Measurements from ENCODE around the gene SLC12A4.
"Not testable (repeated sequence)": the region's sequence is repeated elsewhere in the genome, so short reads cannot be mapped to it uniquely, and the experiment has no call there.

Gene SLC12A4

DNA sequence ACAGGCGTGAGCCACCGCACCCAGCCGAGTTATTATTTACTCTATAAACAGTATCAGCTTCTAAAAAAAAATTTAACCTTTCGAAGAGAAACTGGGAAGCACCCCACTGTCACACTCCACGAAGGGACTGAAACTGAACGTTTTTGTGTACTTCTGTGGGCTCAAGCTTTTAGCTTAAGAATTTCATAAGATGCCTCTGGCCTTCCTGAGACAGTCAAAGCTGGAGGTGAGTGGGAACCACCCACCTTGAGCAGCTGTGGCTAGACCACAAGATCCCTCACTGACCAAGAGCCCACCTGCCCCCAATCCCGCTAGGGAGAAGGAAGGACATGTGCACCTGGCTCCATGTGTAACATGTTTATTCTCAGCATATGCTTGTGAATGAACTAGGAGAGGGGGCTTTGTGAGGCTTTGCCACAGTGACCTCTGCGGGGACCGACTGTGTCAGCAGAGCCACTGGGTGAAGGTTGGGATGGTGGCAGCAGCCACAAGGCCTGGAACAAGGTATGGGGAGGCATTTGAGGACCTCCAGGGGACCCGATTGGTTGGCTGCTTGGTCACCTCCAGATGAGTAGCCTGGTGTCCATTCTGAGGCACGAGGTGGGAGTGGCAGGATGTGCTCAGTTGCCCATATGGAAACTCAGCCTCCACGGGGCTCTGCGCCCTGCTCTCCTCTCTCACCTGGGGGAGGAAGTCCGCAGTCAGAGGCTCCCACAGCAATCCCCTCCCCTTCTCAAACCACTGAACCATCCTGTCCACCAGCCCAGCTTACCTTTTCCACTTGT lies 7.1 kb upstream of the SLC12A4 start:
- peak; percentile 64 for DNase-seq (ENCODE audit: low spot score)
- TF ChIP-seq, protein P1, sequence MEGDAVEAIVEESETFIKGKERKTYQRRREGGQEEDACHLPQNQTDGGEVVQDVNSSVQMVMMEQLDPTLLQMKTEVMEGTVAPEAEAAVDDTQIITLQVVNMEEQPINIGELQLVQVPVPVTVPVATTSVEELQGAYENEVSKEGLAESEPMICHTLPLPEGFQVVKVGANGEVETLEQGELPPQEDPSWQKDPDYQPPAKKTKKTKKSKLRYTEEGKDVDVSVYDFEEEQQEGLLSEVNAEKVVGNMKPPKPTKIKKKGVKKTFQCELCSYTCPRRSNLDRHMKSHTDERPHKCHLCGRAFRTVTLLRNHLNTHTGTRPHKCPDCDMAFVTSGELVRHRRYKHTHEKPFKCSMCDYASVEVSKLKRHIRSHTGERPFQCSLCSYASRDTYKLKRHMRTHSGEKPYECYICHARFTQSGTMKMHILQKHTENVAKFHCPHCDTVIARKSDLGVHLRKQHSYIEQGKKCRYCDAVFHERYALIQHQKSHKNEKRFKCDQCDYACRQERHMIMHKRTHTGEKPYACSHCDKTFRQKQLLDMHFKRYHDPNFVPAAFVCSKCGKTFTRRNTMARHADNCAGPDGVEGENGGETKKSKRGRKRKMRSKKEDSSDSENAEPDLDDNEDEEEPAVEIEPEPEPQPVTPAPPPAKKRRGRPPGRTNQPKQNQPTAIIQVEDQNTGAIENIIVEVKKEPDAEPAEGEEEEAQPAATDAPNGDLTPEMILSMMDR (IDR thresholded peaks at IDR 0.05; ENCODE audit: extremely low read depth, missing control alignments): no peak

DNA sequence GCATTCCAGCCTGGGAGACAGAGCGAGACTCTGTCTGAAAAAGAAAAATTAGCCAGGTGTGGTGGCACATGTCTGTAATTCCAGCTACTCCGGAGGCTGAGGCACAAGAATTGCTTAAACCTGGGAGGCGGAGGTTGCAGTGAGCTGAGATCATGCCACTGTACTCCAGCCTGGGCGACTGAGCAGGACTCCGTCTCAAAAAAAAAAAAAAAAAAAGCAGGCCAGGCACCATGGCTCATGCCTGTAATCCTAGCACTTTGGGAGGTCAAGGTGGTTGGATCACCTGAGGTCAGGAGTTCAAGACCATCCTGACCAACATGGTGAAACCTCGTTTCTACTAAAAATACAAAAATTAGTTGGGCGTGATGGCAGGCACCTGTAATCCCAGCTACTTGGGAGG lies 3.8 kb upstream of the SLC12A4 start:
- not testable (repeated sequence) for DNase-seq (ENCODE audit: low spot score)

DNA sequence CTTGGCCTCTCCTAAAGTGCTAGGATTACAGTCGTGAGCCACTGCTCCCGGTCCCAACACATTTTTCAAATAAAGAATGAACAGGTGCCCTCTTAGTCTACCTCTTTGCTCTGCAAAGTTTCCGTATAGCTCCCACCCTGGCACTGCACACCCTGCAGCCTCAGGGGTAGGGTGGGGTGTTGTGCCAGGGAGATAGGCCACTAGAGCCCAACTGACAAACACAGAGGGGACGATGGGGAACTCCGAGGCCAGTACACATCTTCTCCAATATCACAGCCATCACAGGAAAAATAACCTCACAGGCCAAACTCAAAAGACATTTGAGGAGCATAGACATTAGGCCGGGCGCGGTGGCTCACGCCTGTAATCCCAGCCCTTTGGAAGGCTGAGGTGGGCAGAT lies 2.7 kb upstream of the SLC12A4 start:
- DNase-seq (ENCODE audit: low spot score): no peak
- TF ChIP-seq, protein P1 (IDR thresholded peaks at IDR 0.05; ENCODE audit: extremely low read depth, missing control alignments): no peak

DNA sequence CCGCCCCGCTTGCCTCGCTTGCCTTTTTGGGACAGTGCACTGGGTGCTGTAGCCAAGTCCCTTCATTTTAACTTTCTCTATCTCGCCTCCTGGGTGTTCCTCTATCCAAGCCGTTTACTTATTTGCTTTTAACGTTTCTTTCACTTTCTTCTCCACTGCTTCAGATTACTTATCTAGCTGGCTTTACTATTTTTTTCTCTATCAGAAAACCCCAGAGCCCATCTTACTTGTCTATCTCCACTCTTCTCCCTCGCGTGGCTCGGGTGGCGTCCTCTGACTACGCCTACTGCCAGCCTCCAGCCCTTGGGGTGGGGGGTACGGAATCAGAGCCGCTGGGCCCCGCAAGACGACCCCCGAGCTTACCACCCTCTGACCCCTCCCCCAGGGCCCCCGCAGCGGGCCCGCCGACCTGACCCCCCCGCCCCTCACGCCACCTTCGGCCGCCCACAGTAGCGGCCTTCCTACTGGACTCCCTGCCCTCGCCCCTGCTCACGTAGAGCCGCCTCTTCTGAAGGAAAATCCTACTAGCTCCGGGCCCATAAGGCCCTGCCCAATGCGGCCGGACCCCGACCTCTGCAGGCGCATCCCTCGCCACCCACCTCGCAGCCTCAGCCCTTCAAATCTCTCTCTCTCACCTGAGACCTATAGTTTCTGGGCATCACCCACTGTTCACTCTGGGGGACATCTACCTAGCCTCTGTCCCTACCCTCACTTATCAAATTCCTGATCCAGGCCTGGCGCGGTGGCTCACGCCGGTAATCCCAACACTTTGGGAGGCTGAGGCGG lies 1.0 kb upstream of the SLC12A4 start:
- TF ChIP-seq, protein P1 (IDR thresholded peaks at IDR 0.05; ENCODE audit: extremely low read depth, missing control alignments): no peak
- peak; percentile 71 for DNase-seq (ENCODE audit: low spot score)

DNA sequence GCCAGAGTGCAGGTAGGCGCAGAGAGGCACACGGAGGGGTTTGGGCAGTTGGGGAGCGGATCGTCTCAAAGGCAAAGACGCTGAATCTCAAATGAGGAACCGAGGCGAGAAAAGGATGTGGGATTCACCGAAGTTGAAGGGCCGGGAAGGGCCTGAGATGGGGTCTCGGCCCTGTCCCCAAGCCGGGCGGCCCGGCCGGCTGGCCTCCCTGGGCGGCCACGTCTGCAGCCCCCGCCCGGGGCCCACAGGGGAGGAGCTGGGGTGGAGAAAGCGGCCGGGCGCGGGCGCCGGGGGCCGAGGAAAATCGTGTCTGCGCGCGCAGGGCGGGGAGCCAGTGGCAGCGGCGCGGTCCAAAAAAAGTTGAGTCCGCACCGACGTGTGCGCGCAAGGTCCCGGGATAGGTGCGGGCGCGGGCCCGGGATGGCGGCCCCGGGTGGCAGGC lies 458 bp downstream of the SLC12A4 start:
- TF ChIP-seq, protein P1 (IDR thresholded peaks at IDR 0.05; ENCODE audit: extremely low read depth, missing control alignments): no peak
- DNase-seq (ENCODE audit: low spot score): peak; percentile 79

DNA sequence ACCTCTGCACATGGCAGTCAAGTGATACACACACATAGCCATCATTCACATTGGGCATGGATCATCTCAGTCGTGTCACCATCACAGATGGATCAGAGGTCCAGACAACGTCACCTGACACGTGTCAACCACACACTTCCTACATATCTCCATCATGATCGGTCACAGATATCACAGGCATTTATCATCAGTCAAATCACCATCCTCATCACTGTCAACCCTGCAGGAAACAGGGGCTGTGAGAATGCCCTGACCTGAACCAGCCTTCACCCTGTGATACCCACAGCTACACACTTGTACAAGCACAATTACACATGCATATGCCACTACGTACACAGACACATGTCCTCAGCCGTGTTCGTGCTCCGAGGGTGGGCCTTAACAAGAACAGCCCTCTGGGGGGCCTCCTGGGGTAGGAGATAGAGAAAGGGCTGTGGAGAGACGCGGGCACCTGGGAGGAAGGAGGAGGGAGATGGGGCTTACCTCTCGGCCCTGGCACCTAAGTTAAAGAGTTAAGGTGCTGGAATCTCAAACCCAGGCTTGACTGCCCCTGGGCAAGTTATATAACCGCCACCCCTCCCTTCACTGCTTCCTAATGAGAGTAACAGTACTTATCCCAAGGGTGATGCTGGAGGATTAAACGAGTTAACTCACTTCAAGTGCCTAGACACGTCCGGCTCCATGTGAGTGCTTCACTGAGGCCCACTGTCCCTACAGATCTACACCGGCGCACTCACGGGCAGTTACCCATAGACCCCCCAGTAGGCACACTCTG lies 1.1 kb downstream of the SLC12A4 start:
- TF ChIP-seq, protein P1 (IDR thresholded peaks at IDR 0.05; ENCODE audit: extremely low read depth, missing control alignments): no peak
- DNase-seq (ENCODE audit: low spot score): no peak

DNA sequence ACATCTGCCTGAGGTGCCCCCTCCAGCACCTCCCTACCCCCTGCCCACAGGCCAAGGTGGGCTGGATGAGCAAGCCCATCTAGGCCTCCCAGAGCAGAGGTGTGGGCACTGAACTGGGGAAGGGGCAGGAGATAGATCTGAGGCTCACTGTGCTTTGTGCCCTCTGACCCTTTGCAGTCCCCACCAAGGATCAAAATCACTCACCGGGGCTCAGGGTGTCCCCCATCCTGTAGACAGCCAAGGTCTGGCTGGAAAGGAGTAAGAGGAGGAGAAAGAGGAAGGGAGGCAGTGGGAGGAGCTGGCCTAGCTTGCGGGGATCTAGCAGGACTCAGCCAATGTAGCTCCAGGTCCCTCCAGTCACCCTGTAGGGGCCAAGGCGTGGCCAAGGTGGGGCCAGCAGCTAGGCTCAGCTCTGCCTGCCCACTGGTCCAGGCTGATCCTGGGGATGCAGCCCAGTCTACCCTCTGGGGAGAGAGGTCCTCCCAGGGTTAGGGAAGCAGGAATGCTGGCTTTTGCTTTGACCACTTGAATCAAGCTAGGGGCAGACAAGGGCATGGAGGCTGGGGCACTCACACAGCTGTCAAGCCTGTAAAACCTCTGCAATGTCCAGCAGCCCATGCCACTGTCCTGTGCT lies 1.8 kb downstream of the SLC12A4 start:
- DNase-seq (ENCODE audit: low spot score): no peak
- TF ChIP-seq, protein P1 (IDR thresholded peaks at IDR 0.05; ENCODE audit: extremely low read depth, missing control alignments): no peak

Data from GM20000 (cell line).